ENCODE measurements around the gene PDE7B.

PDE7B gene

GRCh38 chr6:135854799-135855198 is 3.3 kb downstream of the PDE7B start:
- no peak for DNase-seq
- no peak overlapping the region for H3K9ac ChIP-seq (ENCODE audit: low read length)
- H3K9me3 ChIP-seq (replicated peaks; ENCODE audit: insufficient read depth, low read length), result no peaks in the 10 kb centered on the region
- H3K4me1 ChIP-seq (ENCODE audit: low read length), result no peaks in the 10 kb centered on the region
- H3K79me2 ChIP-seq (ENCODE audit: low read length), result no peaks in the 10 kb centered on the region
- no peak overlapping the region for H3K4me2 ChIP-seq (ENCODE audit: low read depth, low read length)
- TF ChIP-seq EZH2phosphoT487 (IDR thresholded peaks at IDR 0.05; ENCODE audit: low read length), result no peak
- H3K27ac ChIP-seq (ENCODE audit: low read length), result no peak overlapping the region
- H3K4me3 ChIP-seq (ENCODE audit: low read length), result no peak overlapping the region
- no peak overlapping the region for H2AFZ ChIP-seq (ENCODE audit: low read length)
- no peaks in the 10 kb centered on the region for H4K20me1 ChIP-seq (ENCODE audit: insufficient read depth, low read length)
- H3F3A ChIP-seq (ENCODE audit: insufficient read depth, low read length), result no peaks in the 10 kb centered on the region
- H3K9me2 ChIP-seq (replicated peaks; ENCODE audit: insufficient read depth, low read length), result no peaks in the 10 kb centered on the region
- H3K27me3 ChIP-seq (replicated peaks; ENCODE audit: insufficient read depth, low read length), result no peaks in the 10 kb centered on the region
- no peaks in the 10 kb centered on the region for H3K36me3 ChIP-seq (replicated peaks; ENCODE audit: insufficient read depth, low read length)

GRCh38 chr6:135858931-135859330 is 7.4 kb downstream of the PDE7B start:
- Histone ChIP-seq H3K4me1 (ENCODE audit: low read length) (no peaks in the 10 kb centered on the region), H2AFZ (ENCODE audit: low read length) (no peak overlapping the region), H3K9ac (ENCODE audit: low read length) (no peak overlapping the region), H3K4me3 (ENCODE audit: low read length) (no peak overlapping the region), H3K27ac (ENCODE audit: low read length) (no peak overlapping the region), H3K9me2 (replicated peaks; ENCODE audit: insufficient read depth, low read length) (no peaks in the 10 kb centered on the region), H4K20me1 (ENCODE audit: insufficient read depth, low read length) (no peaks in the 10 kb centered on the region), H3K9me3 (replicated peaks; ENCODE audit: insufficient read depth, low read length) (no peaks in the 10 kb centered on the region), H3K36me3 (replicated peaks; ENCODE audit: insufficient read depth, low read length) (no peaks in the 10 kb centered on the region), H3K27me3 (replicated peaks; ENCODE audit: insufficient read depth, low read length) (no peaks in the 10 kb centered on the region), H3K79me2 (ENCODE audit: low read length) (no peaks in the 10 kb centered on the region), H3K4me2 (ENCODE audit: low read depth, low read length) (no peak overlapping the region), H3F3A (ENCODE audit: insufficient read depth, low read length) (no peaks in the 10 kb centered on the region)
- no peak for TF ChIP-seq EZH2 (optimal IDR thresholded peaks at IDR 0.05; ENCODE audit: low read depth, low read length)
- no peak for TF ChIP-seq EZH2phosphoT487 (IDR thresholded peaks at IDR 0.05; ENCODE audit: low read length)
- TF ChIP-seq CTCF (IDR thresholded peaks at IDR 0.05; ENCODE audit: low read length), result no peak
- DNase-seq, result no peak

- no peak overlapping the region for H2AFZ ChIP-seq (ENCODE audit: low read length)
- no peak overlapping the region for H3K4me2 ChIP-seq (ENCODE audit: low read depth, low read length)
These were observed 8.9 kb downstream of the PDE7B start for GRCh38 chr6:135860361-135860760.

More at GRCh38 chr6:135860361-135860760, 8.9 kb downstream of the PDE7B start:
- H3K27me3 ChIP-seq (replicated peaks; ENCODE audit: insufficient read depth, low read length), result no peaks in the 10 kb centered on the region
- no peak for DNase-seq
- TF ChIP-seq EZH2phosphoT487 (IDR thresholded peaks at IDR 0.05; ENCODE audit: low read length), result no peak
- TF ChIP-seq EZH2 (optimal IDR thresholded peaks at IDR 0.05; ENCODE audit: low read depth, low read length), result no peak
- no peak for TF ChIP-seq CTCF (IDR thresholded peaks at IDR 0.05; ENCODE audit: low read length)
- H3F3A ChIP-seq (ENCODE audit: insufficient read depth, low read length), result no peaks in the 10 kb centered on the region
- H3K4me1 ChIP-seq (ENCODE audit: low read length), result no peaks in the 10 kb centered on the region
- no peaks in the 10 kb centered on the region for H4K20me1 ChIP-seq (ENCODE audit: insufficient read depth, low read length)
- no peak overlapping the region for H3K4me3 ChIP-seq (ENCODE audit: low read length)
- no peaks in the 10 kb centered on the region for H3K79me2 ChIP-seq (ENCODE audit: low read length)
- H3K9me3 ChIP-seq (replicated peaks; ENCODE audit: insufficient read depth, low read length), result no peaks in the 10 kb centered on the region
- H3K9ac ChIP-seq (ENCODE audit: low read length), result no peak overlapping the region
- H3K27ac ChIP-seq (ENCODE audit: low read length), result no peak overlapping the region
- no peaks in the 10 kb centered on the region for H3K36me3 ChIP-seq (replicated peaks; ENCODE audit: insufficient read depth, low read length)
- H3K9me2 ChIP-seq (replicated peaks; ENCODE audit: insufficient read depth, low read length), result no peaks in the 10 kb centered on the region

Measured in MM.1S (cell line).